Rectal smooth muscle tissue (tissue), 1 donor: ENCODE results near the gene SLC10A2.

Experiments used
- H3K27ac ChIP-seq: one replicate; pipeline ENCODE4 v1.7.0; 2013; ENCODE audit warnings: low read depth, low read length, inconsistent platforms
- H3K27me3 ChIP-seq: one replicate; pipeline ENCODE4 v1.7.0; 2013; ENCODE audit warnings: low read length; ENCODE audit not compliant: control insufficient read depth, insufficient read depth
- H3K36me3 ChIP-seq: one replicate; pipeline ENCODE4 v1.7.0; 2013; ENCODE audit warnings: low read length; ENCODE audit not compliant: control insufficient read depth, insufficient read depth
- H3K4me1 ChIP-seq: one replicate; pipeline ENCODE4 v1.7.0; 2013; ENCODE audit warnings: low read length; ENCODE audit not compliant: control insufficient read depth, insufficient read depth
- H3K4me3 ChIP-seq: one replicate; pipeline ENCODE4 v1.7.0; 2013; ENCODE audit warnings: low read length
- H3K9ac ChIP-seq: one replicate; pipeline ENCODE4 v1.7.0; 2013; ENCODE audit warnings: low read length

The SLC10A2 gene

DNA sequence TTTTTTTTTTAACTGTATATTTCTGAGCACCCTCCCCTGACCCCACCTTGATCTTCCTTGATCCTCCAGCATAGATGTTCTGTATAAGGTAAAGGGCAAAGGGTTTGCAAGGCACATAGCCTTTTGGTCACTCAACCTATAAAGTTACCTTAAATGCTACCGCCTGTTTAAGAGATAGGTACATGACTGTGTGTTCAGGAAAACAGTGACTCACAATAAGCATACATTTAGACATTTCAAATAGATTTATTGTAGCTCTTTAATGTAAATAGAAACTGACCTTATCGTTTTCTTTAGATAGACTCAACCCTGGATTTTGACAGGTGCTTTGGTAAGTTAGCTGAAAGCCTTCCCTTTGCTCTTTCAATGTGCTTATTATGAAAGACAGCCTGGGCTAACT, 15.2 kb upstream of the SLC10A2 start:
- Histone ChIP-seq H3K36me3 (no peaks in the 10 kb centered on the region), H3K4me3 (no peak overlapping the region), H3K4me1 (no peaks in the 10 kb centered on the region), H3K27ac (no peak overlapping the region), H3K27me3 (no peaks in the 10 kb centered on the region), H3K9ac (no peak overlapping the region)

DNA sequence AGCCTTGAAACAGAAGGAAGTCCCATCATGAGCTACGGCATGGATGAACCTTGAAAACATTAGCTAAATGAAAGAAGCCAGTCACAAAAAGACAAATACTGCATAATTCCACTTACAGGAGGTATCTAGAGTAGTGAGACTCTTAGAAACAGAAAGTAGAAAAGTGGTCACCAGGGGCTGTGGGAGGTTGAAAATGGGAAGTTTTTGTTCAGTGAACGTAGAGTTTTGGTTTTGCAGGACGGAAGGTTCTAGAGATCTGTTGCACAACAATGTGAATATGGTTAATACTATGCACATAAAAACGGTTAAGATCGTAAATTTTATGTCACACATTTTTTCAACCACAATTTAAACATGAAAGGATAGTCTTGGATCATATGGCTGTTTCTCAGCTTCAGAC, 11.9 kb upstream of the SLC10A2 start:
- Histone ChIP-seq H3K4me3 (no peak overlapping the region), H3K27ac (no peak overlapping the region), H3K36me3 (no peaks in the 10 kb centered on the region), H3K4me1 (no peaks in the 10 kb centered on the region), H3K27me3 (no peaks in the 10 kb centered on the region), H3K9ac (no peak overlapping the region)

DNA sequence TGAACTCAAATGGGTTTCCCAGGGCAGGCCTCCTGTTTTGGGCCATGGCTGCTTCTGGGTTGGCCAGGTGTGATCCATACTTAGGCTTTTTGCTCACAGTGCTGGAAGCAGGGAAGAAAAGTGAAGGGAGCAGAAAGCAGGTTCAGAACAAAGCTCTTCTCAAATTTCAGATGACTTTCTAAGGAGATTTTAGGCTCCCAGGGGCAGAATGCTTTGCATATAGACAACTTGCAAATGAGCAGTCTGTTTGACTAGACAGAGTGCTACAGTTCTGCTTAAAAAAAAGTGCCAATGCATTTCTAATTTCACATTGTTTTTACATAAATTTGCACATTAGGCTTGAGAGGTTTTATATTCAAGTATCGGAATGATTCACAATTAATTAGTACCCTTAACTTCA, 2.6 kb upstream of the SLC10A2 start:
- no peaks in the 10 kb centered on the region for H3K36me3 ChIP-seq
- H3K27ac ChIP-seq: no peak overlapping the region
- H3K4me3 ChIP-seq: no peak overlapping the region
- H3K27me3 ChIP-seq: no peaks in the 10 kb centered on the region
- no peak overlapping the region for H3K9ac ChIP-seq
- no peaks in the 10 kb centered on the region for H3K4me1 ChIP-seq

GRCh38 chr13:103067751-103068555, 1.7 kb upstream of the SLC10A2 start:
- Histone ChIP-seq H3K4me3 (no peak overlapping the region), H3K9ac (no peak overlapping the region), H3K36me3 (no peaks in the 10 kb centered on the region), H3K27ac (no peak overlapping the region), H3K4me1 (no peaks in the 10 kb centered on the region), H3K27me3 (no peaks in the 10 kb centered on the region)

- Histone ChIP-seq H3K4me1 (no peaks in the 10 kb centered on the region), H3K4me3 (no peak overlapping the region)
Measured at GRCh38 chr13:103066781-103067345, 646 bp upstream of the SLC10A2 start.

DNA sequence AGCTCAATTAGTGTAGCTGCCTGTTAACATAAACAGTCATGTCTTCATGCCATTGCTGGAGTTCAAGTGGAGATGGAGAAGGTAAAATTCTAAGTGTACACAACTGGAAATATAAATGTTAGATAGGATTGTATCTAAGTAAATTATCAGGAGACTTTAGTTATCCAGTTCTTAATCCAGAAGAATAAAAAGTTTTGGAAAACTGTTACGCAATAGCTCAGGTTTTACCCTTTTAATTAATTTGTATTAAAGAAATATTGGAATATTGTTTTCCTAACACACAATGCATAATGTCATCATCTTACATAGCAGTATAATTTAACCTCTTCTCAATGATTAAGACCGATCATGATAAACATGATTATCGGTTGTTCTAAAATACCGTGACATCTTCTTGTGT, 2.8 kb downstream of the SLC10A2 start:
- Histone ChIP-seq H3K4me1 (no peaks in the 10 kb centered on the region), H3K27ac (no peak overlapping the region), H3K36me3 (no peaks in the 10 kb centered on the region), H3K9ac (no peak overlapping the region), H3K27me3 (no peaks in the 10 kb centered on the region), H3K4me3 (no peak overlapping the region)

More at GRCh38 chr13:103066781-103067345, 646 bp upstream of the SLC10A2 start:
- H3K27me3 ChIP-seq: no peaks in the 10 kb centered on the region
- no peak overlapping the region for H3K27ac ChIP-seq
- no peak overlapping the region for H3K9ac ChIP-seq
- no peaks in the 10 kb centered on the region for H3K36me3 ChIP-seq

GRCh38 chr13:103062079-103062478, 4.1 kb downstream of the SLC10A2 start:
- H3K36me3 ChIP-seq: no peaks in the 10 kb centered on the region
- H3K4me1 ChIP-seq: no peaks in the 10 kb centered on the region
- H3K27me3 ChIP-seq: no peaks in the 10 kb centered on the region
- H3K9ac ChIP-seq: no peak overlapping the region
- no peak overlapping the region for H3K27ac ChIP-seq
- H3K4me3 ChIP-seq: no peak overlapping the region

GRCh38 chr13:103056008-103056407, 10.2 kb downstream of the SLC10A2 start:
- Histone ChIP-seq H3K27me3 (no peaks in the 10 kb centered on the region), H3K36me3 (no peaks in the 10 kb centered on the region), H3K9ac (no peak overlapping the region), H3K4me1 (no peaks in the 10 kb centered on the region), H3K4me3 (no peak overlapping the region), H3K27ac (no peak overlapping the region)

DNA sequence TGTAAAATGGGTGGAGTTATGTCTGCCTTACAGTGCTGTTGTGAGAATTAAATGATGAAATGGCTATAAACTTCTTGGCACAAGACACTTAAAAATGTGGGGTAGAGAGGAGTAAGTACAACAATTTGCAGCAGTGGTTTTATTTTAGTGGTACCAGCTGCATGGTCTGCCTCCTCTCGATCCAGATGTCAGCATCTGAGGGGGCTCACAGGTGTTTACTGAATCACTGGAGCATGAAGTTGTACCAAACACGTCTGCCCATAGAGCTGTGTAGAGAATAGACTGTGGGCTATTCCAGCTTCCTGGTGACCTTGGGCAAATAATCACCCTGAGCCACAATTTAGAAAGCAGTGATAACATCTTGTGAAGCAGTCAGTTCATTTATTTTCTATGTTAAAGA, 11.1 kb downstream of the SLC10A2 start:
- H3K36me3 ChIP-seq: no peaks in the 10 kb centered on the region
- no peaks in the 10 kb centered on the region for H3K27me3 ChIP-seq
- H3K4me1 ChIP-seq: no peaks in the 10 kb centered on the region
- H3K27ac ChIP-seq: no peak overlapping the region
- no peak overlapping the region for H3K9ac ChIP-seq
- H3K4me3 ChIP-seq: no peak overlapping the region

DNA sequence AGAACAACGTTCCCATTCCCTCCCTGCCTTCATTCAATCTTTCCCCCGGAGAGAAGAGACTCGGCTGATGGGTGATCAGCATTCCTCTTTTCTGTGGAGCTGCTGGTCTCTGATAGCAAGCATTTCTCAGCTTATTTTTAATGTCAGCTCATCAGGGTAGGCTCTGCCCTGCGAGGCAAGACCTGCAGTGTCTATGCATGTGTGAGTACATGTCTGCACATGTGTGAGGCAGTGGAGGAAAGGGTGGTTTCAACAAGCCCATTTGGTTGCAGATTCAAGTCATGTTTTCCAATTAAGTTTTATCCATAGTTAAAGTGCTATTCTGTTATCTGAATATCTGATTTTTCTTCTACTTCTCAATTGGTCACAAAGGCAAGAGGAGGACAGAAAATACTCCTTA, 19.5 kb downstream of the SLC10A2 start:
- Histone ChIP-seq H3K4me3 (no peak overlapping the region), H3K27ac (no peak overlapping the region), H3K27me3 (no peaks in the 10 kb centered on the region), H3K4me1 (no peaks in the 10 kb centered on the region), H3K36me3 (no peaks in the 10 kb centered on the region), H3K9ac (no peak overlapping the region)

DNA sequence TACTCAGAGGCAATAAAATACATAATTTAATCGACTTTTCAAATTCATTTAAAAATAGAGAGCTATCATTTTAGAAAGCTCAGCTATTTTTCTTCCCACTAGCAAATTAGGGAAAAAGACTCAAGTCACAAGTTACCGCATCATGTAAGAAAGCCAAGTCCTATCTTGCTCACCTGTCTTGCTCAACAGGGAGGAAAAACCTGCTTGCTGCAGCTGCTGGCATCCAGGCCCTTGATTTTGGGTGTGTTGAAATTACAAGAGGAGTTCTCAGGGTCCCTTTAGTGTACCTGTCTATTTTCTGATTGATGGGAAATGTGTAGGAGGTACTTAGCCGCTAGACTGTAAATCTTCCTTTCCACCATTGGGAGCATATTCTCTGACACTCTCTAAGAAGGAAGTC, 22.2 kb downstream of the SLC10A2 start:
- H3K4me3 ChIP-seq: no peak overlapping the region
- H3K36me3 ChIP-seq: no peaks in the 10 kb centered on the region
- H3K27ac ChIP-seq: no peak overlapping the region
- H3K27me3 ChIP-seq: no peaks in the 10 kb centered on the region
- H3K9ac ChIP-seq: no peak overlapping the region
- no peaks in the 10 kb centered on the region for H3K4me1 ChIP-seq

DNA sequence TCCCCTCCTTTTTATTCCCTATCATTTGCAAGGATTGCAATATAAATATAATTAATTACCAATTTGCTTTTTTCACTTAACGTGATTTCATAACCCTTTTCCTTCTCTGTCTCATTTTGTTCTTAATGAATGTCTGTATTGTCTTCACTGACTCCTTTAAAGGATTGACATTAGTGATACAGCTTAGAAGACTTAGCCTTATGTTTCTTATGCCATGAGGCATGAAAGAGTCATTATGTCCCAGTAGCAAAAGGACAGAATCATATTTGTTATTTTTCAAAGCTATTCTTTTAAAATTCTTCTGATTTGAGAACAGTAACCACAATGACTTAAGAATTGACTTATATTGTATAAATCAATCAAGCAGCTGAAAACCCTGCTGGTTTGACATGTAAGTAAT, 26.2 kb downstream of the SLC10A2 start:
- Histone ChIP-seq H3K27ac (no peak overlapping the region), H3K27me3 (no peaks in the 10 kb centered on the region), H3K36me3 (no peaks in the 10 kb centered on the region), H3K4me1 (no peaks in the 10 kb centered on the region), H3K9ac (no peak overlapping the region), H3K4me3 (no peak overlapping the region)

GRCh38 chr13:103039183-103039582, 27.0 kb downstream of the SLC10A2 start:
- Histone ChIP-seq H3K4me3 (no peak overlapping the region), H3K36me3 (no peaks in the 10 kb centered on the region), H3K27ac (no peak overlapping the region), H3K27me3 (no peaks in the 10 kb centered on the region), H3K4me1 (no peaks in the 10 kb centered on the region), H3K9ac (no peak overlapping the region)
